DOHH2 (cell line): ENCODE measurements around the gene TTC7B.

Source experiments
- H3F3A ChIP-seq: fragments of 200-600 bp; sonication (generic), shearing (Covaris generic); 2 replicates; pipeline ENCODE4 v1.6.0; 2016; ENCODE audit warnings: antibody characterized with exemption, mild to moderate bottlenecking; ENCODE audit not compliant: control insufficient read depth, insufficient read depth
- H3K27ac ChIP-seq: fragments of 200-600 bp; sonication (generic); 2 replicates; pipeline ENCODE4 v1.5.1; 2014; ENCODE audit warnings: low read depth, mild to moderate bottlenecking, low read length, moderate library complexity
- H3K27me3 ChIP-seq: fragments of 200-600 bp; sonication (generic); 2 replicates; pipeline ENCODE4 v1.6.1; 2014; ENCODE audit warnings: mild to moderate bottlenecking, low read length, mixed read lengths; ENCODE audit not compliant: control insufficient read depth
- H3K36me3 ChIP-seq: fragments of 200-600 bp; sonication (generic); 2 replicates; pipeline ENCODE4 v1.6.1; 2014; ENCODE audit warnings: mild to moderate bottlenecking, low read length, moderate library complexity, mixed read lengths; ENCODE audit not compliant: control insufficient read depth
- H3K4me1 ChIP-seq: fragments of 200-600 bp; sonication (generic); 2 replicates; pipeline ENCODE4 v1.6.1; 2014; ENCODE audit warnings: mild to moderate bottlenecking, low read length, mixed read lengths; ENCODE audit not compliant: control insufficient read depth
- H3K4me2 ChIP-seq: fragments of 200-600 bp; sonication (generic); 2 replicates; pipeline ENCODE4 v1.6.0; 2014; ENCODE audit warnings: mild to moderate bottlenecking, low read length, moderate library complexity
- H3K4me3 ChIP-seq: fragments of 200-600 bp; sonication (generic); 2 replicates; pipeline ENCODE4 v1.5.1; 2014; ENCODE audit warnings: mild to moderate bottlenecking, low read length, mixed read lengths
- H3K79me2 ChIP-seq: fragments of 200-600 bp; sonication (generic); 2 replicates; pipeline ENCODE4 v1.6.1; 2014; ENCODE audit warnings: mild to moderate bottlenecking, low read length, mixed read lengths; ENCODE audit not compliant: control insufficient read depth
- H3K9me2 ChIP-seq: fragments of 200-600 bp; sonication (generic); replicated peaks from 2 replicates; pipeline ENCODE4 v1.6.1; 2014; ENCODE audit warnings: mild to moderate bottlenecking, low read length, mixed read lengths; ENCODE audit not compliant: control insufficient read depth
- H3K9me3 ChIP-seq: fragments of 200-600 bp; sonication (generic); 2 replicates; pipeline ENCODE4 v1.6.1; 2014; ENCODE audit warnings: antibody characterized with exemption, low read length, mixed read lengths; ENCODE audit not compliant: control insufficient read depth, insufficient read depth
- H4K20me1 ChIP-seq: fragments of 200-600 bp; sonication (generic); 2 replicates; pipeline ENCODE4 v1.6.0; 2014; ENCODE audit warnings: low read depth, mild to moderate bottlenecking, antibody characterized with exemption, low read length, moderate library complexity; ENCODE audit not compliant: control insufficient read depth, insufficient read depth
- CTCF ChIP-seq: fragments of 200-600 bp; sonication (generic); IDR thresholded peaks from one replicate; pipeline ENCODE4 v1.5.1; 2014; ENCODE audit warnings: antibody characterized with exemption, mild to moderate bottlenecking, low read depth, low read length; ENCODE audit not compliant: poor library complexity, severe bottlenecking
- EZH2phosphoT487 ChIP-seq: fragments of 200-600 bp; sonication (generic); IDR thresholded peaks from 2 replicates; pipeline ENCODE4 v1.6.1; 2017; ENCODE audit warnings: borderline replicate concordance, mild to moderate bottlenecking, antibody characterized with exemption, low read length, moderate library complexity, mixed read lengths

TTC7B gene

GRCh38 chr14:90613453-90613852 lies 202.8 kb downstream of the TTC7B start:
- peaks cover 3% of the 10 kb centered on the region; the same call in 1 of the 2 replicates for H3K27me3 ChIP-seq
- H3K4me1 ChIP-seq, result no peaks in the 10 kb centered on the region
- H3K9me2 ChIP-seq, result no peaks in the 10 kb centered on the region
- no peak overlapping the region for H3K27ac ChIP-seq
- no peak overlapping the region for H3K4me3 ChIP-seq
- no peak overlapping the region for H3K4me2 ChIP-seq
- H4K20me1 ChIP-seq, result no peaks in the 10 kb centered on the region; the same call in 1 of the 2 replicates
- no peaks in the 10 kb centered on the region for H3F3A ChIP-seq
- TF ChIP-seq EZH2phosphoT487, result no peak
- no peaks in the 10 kb centered on the region for H3K79me2 ChIP-seq
- no peaks in the 10 kb centered on the region for H3K36me3 ChIP-seq
- H3K9me3 ChIP-seq, result no peaks in the 10 kb centered on the region

- no peak overlapping the region for H3K27ac ChIP-seq
- H3K9me2 ChIP-seq, result no peaks in the 10 kb centered on the region
- TF ChIP-seq EZH2phosphoT487, result no peak
- no peak for TF ChIP-seq CTCF
- peaks cover 3% of the 10 kb centered on the region; the same call in 1 of the 2 replicates for H3K27me3 ChIP-seq
- no peak overlapping the region for H3K4me3 ChIP-seq
- H3K4me2 ChIP-seq, result no peak overlapping the region
- no peaks in the 10 kb centered on the region for H3K79me2 ChIP-seq
- no peaks in the 10 kb centered on the region for H3K9me3 ChIP-seq
- no peaks in the 10 kb centered on the region for H3K4me1 ChIP-seq
- H4K20me1 ChIP-seq, result no peaks in the 10 kb centered on the region; the same call in 1 of the 2 replicates
- H3K36me3 ChIP-seq, result no peaks in the 10 kb centered on the region
- H3F3A ChIP-seq, result no peaks in the 10 kb centered on the region
Measured at GRCh38 chr14:90612801-90613200, 203.4 kb downstream of the TTC7B start.

- Histone ChIP-seq H3K27me3 (peaks cover 3% of the 10 kb centered on the region; the same call in 1 of the 2 replicates), H3F3A (no peaks in the 10 kb centered on the region), H3K36me3 (no peaks in the 10 kb centered on the region), H3K4me1 (no peaks in the 10 kb centered on the region), H4K20me1 (no peaks in the 10 kb centered on the region; the same call in 1 of the 2 replicates), H3K4me3 (no peak overlapping the region), H3K27ac (no peak overlapping the region), H3K79me2 (no peaks in the 10 kb centered on the region), H3K4me2 (no peak overlapping the region), H3K9me3 (no peaks in the 10 kb centered on the region), H3K9me2 (no peaks in the 10 kb centered on the region)
- TF ChIP-seq EZH2phosphoT487 (no peak), CTCF (no peak)
Measured at GRCh38 chr14:90611936-90612335, 204.3 kb downstream of the TTC7B start.

- no peaks in the 10 kb centered on the region for H3K36me3 ChIP-seq
- H3K27ac ChIP-seq, result no peak overlapping the region
- TF ChIP-seq EZH2phosphoT487 (no peak), CTCF (no peak)
- peaks cover 3% of the 10 kb centered on the region; the same call in 1 of the 2 replicates for H3K27me3 ChIP-seq
- H3K4me3 ChIP-seq, result no peak overlapping the region
- H3K4me2 ChIP-seq, result no peak overlapping the region
- H3F3A ChIP-seq, result no peaks in the 10 kb centered on the region
- H3K4me1 ChIP-seq, result no peaks in the 10 kb centered on the region
- H4K20me1 ChIP-seq, result no peaks in the 10 kb centered on the region; the same call in 1 of the 2 replicates
- no peaks in the 10 kb centered on the region for H3K9me3 ChIP-seq
- H3K9me2 ChIP-seq, result no peaks in the 10 kb centered on the region
- H3K79me2 ChIP-seq, result no peaks in the 10 kb centered on the region
Measured at GRCh38 chr14:90611501-90611900, 204.7 kb downstream of the TTC7B start.
